HEK293 (cell line): Measurements from ENCODE around the gene AMOTL1.

Source experiments
- CTCF ChIA-PET: fragments of 350-600 bp; formaldehyde crosslinking; extraction: SDS; loops from one replicate; lab custom pipeline; 2021; ENCODE audit warnings: antibody characterized with exemption; lab: Yijun Ruan, JAX
- POLR2A ChIA-PET: fragments of 300-600 bp; formaldehyde crosslinking; extraction: SDS; loops from one replicate; lab custom pipeline; 2020; ENCODE audit warnings: antibody characterized with exemption, inconsistent platforms; lab: Yijun Ruan, JAX
- H3K27ac ChIP-seq: fragments of 200-500 bp; sonication (Bioruptor generic); 2 replicates; pipeline ENCODE4 v1.5.1; 2014; ENCODE audit warnings: low read depth, low read length, control low read depth, inconsistent platforms; ENCODE audit errors: extremely low read depth
- H3K36me3 ChIP-seq, 2 experiments: fragments of 200-500 bp in 1 of 2; sonication (Bioruptor generic) in 1 of 2; 1 replicate in 1 of 2; 2 replicates in 1 of 2; pipeline ENCODE4 v1.5.1; 2014 to 2017; ENCODE audit warnings: inconsistent platforms in 2 of 2, low read length in 2 of 2; ENCODE audit not compliant: control insufficient read depth in 2 of 2, insufficient read depth in 1 of 2
- H3K4me1 ChIP-seq: fragments of 200-500 bp; sonication (Bioruptor generic); 2 replicates; pipeline ENCODE4 v1.5.1; 2014; ENCODE audit warnings: mild to moderate bottlenecking, low read length, inconsistent platforms; ENCODE audit not compliant: control insufficient read depth, insufficient read depth
- H3K4me3 ChIP-seq: 2 replicates; pipeline ENCODE4 v1.5.1; 2011; ENCODE audit warnings: low read depth, mild to moderate bottlenecking, control low read depth, low read length, moderate library complexity
- H3K9me3 ChIP-seq: fragments of 200-500 bp; sonication (Bioruptor generic); 2 replicates; pipeline ENCODE4 v1.5.1; 2014; ENCODE audit warnings: low read depth, low read length, inconsistent platforms; ENCODE audit not compliant: control insufficient read depth, insufficient read depth
- EGR2 ChIP-seq: fragments of 450-650 bp; formaldehyde crosslinking; IDR thresholded peaks from 2 replicates; pipeline ENCODE4 v1.5.1; 2016; ENCODE audit warnings: low read depth, missing biosample characterization, missing genetic modification characterization
- PRDM2 ChIP-seq: fragments of 450-650 bp; formaldehyde crosslinking; IDR thresholded peaks from 2 replicates; pipeline ENCODE4 v1.5.1; 2016; ENCODE audit warnings: missing biosample characterization, missing genetic modification characterization, borderline replicate concordance
- PRDM4 ChIP-seq: fragments of 450-650 bp; formaldehyde crosslinking; IDR thresholded peaks from 2 replicates; pipeline ENCODE4 v1.5.1; 2017; ENCODE audit warnings: missing biosample characterization, missing genetic modification characterization
- SP7 ChIP-seq: fragments of 450-650 bp; formaldehyde crosslinking; IDR thresholded peaks from 2 replicates; pipeline ENCODE4 v1.5.1; 2016; ENCODE audit warnings: missing biosample characterization, missing genetic modification characterization
- ZBTB20 ChIP-seq: fragments of 450-650 bp; formaldehyde crosslinking; IDR thresholded peaks from 2 replicates; pipeline ENCODE4 v1.5.1; 2016; ENCODE audit warnings: missing biosample characterization, missing genetic modification characterization
- ZBTB44 ChIP-seq: fragments of 450-650 bp; IDR thresholded peaks from 2 replicates; pipeline ENCODE4 v1.5.1; 2018; ENCODE audit warnings: missing biosample characterization, mild to moderate bottlenecking, missing genetic modification characterization
- ZNF10 ChIP-seq: fragments of 450-650 bp; formaldehyde crosslinking; IDR thresholded peaks from 2 replicates; pipeline ENCODE4 v1.5.1; 2017; ENCODE audit warnings: missing biosample characterization, missing genetic modification characterization
- ZNF146 ChIP-seq: fragments of 450-650 bp; formaldehyde crosslinking; IDR thresholded peaks from 2 replicates; pipeline ENCODE4 v1.5.1; 2016; ENCODE audit warnings: missing biosample characterization, missing genetic modification characterization
- ZNF16 ChIP-seq: fragments of 450-650 bp; formaldehyde crosslinking; IDR thresholded peaks from 2 replicates; pipeline ENCODE4 v1.5.1; 2016; ENCODE audit warnings: low read depth, missing biosample characterization, missing genetic modification characterization
- ZNF24 ChIP-seq: fragments of 450-650 bp; formaldehyde crosslinking; IDR thresholded peaks from 2 replicates; pipeline ENCODE4 v1.5.1; 2016; ENCODE audit warnings: missing biosample characterization, missing genetic modification characterization
- ZNF404 ChIP-seq: fragments of 450-650 bp; formaldehyde crosslinking; IDR thresholded peaks from 2 replicates; pipeline ENCODE4 v1.5.1; 2017; ENCODE audit warnings: missing biosample characterization, missing genetic modification characterization
- ZNF449 ChIP-seq: fragments of 450-650 bp; formaldehyde crosslinking; IDR thresholded peaks from 2 replicates; pipeline ENCODE4 v1.5.1; 2017; ENCODE audit warnings: missing biosample characterization, mild to moderate bottlenecking, missing genetic modification characterization, moderate library complexity
- ZNF501 ChIP-seq: fragments of 450-650 bp; formaldehyde crosslinking; IDR thresholded peaks from 2 replicates; pipeline ENCODE4 v1.5.1; 2016; ENCODE audit warnings: missing biosample characterization, missing genetic modification characterization
- ZNF664 ChIP-seq: fragments of 450-650 bp; formaldehyde crosslinking; IDR thresholded peaks from 2 replicates; pipeline ENCODE4 v1.5.1; 2016; ENCODE audit warnings: missing biosample characterization, missing genetic modification characterization
- TF ChIP-seq, protein P1 (sequence below): fragments of 450-650 bp; formaldehyde crosslinking; IDR thresholded peaks from 2 replicates; pipeline ENCODE4 v1.5.1; 2017; ENCODE audit warnings: missing biosample characterization, missing genetic modification characterization

Gene AMOTL1

GRCh38 chr11:94790197-94790596 is 22.0 kb downstream of the AMOTL1 start:
- no peak overlapping the region for H3K4me3 ChIP-seq
- TF ChIP-seq EGR2 (tag by site-specific recombination) (no peak), SP7 (peak; percentile 17; the same call in 1 of the 2 replicates), ZNF501 (tag by site-specific recombination) (no peak), ZBTB44 (tag by site-specific recombination) (no peak)
- no peaks in the 10 kb centered on the region for H3K9me3 ChIP-seq
- no peaks in the 10 kb centered on the region for H3K36me3 ChIP-seq
- ChIA-PET POLR2A (no interaction called here), CTCF (interaction anchor here (2.1 kb wide), 1 partner anchor 167 kb away, joined by 10 read pairs; no protein-coding TSS in a partner anchor)
- no peak overlapping the region for H3K27ac ChIP-seq
- H3K4me1 ChIP-seq: peaks cover 22% of the 10 kb centered on the region

- POLR2A ChIA-PET: no interaction called here
- Histone ChIP-seq H3K36me3 (no peaks in the 10 kb centered on the region), H3K4me1 (peaks cover 22% of the 10 kb centered on the region), H3K9me3 (no peaks in the 10 kb centered on the region), H3K27ac (no peak overlapping the region), H3K4me3 (no peak overlapping the region)
- CTCF ChIA-PET: interaction anchor here (0.9 kb wide), 1 partner anchor 168 kb away, joined by 4 read pairs; no protein-coding TSS in a partner anchor
- TF ChIP-seq ZNF664 (tag by site-specific recombination) (no peak), ZNF404 (tag by site-specific recombination) (no peak), ZNF16 (no peak), ZBTB20 (tag by site-specific recombination) (no peak), PRDM2 (no peak), ZNF10 (tag by site-specific recombination) (no peak), ZNF24 (tag by site-specific recombination) (no peak), ZNF146 (tag by site-specific recombination) (no peak), PRDM4 (tag by site-specific recombination) (no peak; the same call in 1 of the 2 replicates), ZNF449 (no peak)
- TF ChIP-seq, protein P1, sequence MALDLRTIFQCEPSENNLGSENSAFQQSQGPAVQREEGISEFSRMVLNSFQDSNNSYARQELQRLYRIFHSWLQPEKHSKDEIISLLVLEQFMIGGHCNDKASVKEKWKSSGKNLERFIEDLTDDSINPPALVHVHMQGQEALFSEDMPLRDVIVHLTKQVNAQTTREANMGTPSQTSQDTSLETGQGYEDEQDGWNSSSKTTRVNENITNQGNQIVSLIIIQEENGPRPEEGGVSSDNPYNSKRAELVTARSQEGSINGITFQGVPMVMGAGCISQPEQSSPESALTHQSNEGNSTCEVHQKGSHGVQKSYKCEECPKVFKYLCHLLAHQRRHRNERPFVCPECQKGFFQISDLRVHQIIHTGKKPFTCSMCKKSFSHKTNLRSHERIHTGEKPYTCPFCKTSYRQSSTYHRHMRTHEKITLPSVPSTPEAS: no peak
These were observed 22.6 kb downstream of the AMOTL1 start for GRCh38 chr11:94790661-94791180.
